ENCODE results near the gene TSPAN18.

TSPAN18 gene

GRCh38 chr11:44880953-44881352 is 154.2 kb downstream of the TSPAN18 start:
- TF ChIP-seq ZNF274 (IDR thresholded peaks at IDR 0.05; ENCODE audit: low read depth, low read length) (no peak), SUZ12 (IDR thresholded peaks at IDR 0.05; ENCODE audit: extremely low read depth, insufficient read depth, insufficient read length) (no peak), YY1 (IDR thresholded peaks at IDR 0.05; ENCODE audit: insufficient read depth, insufficient read length) (no peak)
- H3K9ac ChIP-seq (ENCODE audit: insufficient read length, low read depth), result no peak overlapping the region
- H3K4me1 ChIP-seq (ENCODE audit: insufficient read depth, insufficient read length), result peaks cover 25% of the 10 kb centered on the region
- no peak for DNase-seq (ENCODE audit: low read depth, low spot score)
- peaks cover 53% of the 10 kb centered on the region for H3K36me3 ChIP-seq (ENCODE audit: insufficient read depth, insufficient read length, low read length)
- no peaks in the 10 kb centered on the region for H3K27me3 ChIP-seq (ENCODE audit: insufficient read depth, insufficient read length)
- H3K9me3 ChIP-seq (ENCODE audit: insufficient read depth, low read length), result no peaks in the 10 kb centered on the region
- H3K4me3 ChIP-seq (ENCODE audit: insufficient read length, low read depth), result no peak overlapping the region

- TF ChIP-seq ZNF274 (IDR thresholded peaks at IDR 0.05; ENCODE audit: low read depth, low read length) (no peak), SUZ12 (IDR thresholded peaks at IDR 0.05; ENCODE audit: extremely low read depth, insufficient read depth, insufficient read length) (no peak), YY1 (IDR thresholded peaks at IDR 0.05; ENCODE audit: insufficient read depth, insufficient read length) (no peak)
- DNase-seq (ENCODE audit: low read depth, low spot score), result no peak
- H3K9ac ChIP-seq (ENCODE audit: insufficient read length, low read depth), result no peak overlapping the region
Measured at GRCh38 chr11:44883277-44883676, 156.5 kb downstream of the TSPAN18 start.

GRCh38 chr11:44884056-44884455 is 157.3 kb downstream of the TSPAN18 start:
- no peak overlapping the region for H3K9ac ChIP-seq (ENCODE audit: insufficient read length, low read depth)
- H3K9me3 ChIP-seq (ENCODE audit: insufficient read depth, low read length), result no peaks in the 10 kb centered on the region
- H3K4me3 ChIP-seq (ENCODE audit: insufficient read length, low read depth), result no peak overlapping the region
- H3K27me3 ChIP-seq (ENCODE audit: insufficient read depth, insufficient read length), result no peaks in the 10 kb centered on the region
- no peak for DNase-seq (ENCODE audit: low read depth, low spot score)
- H3K4me1 ChIP-seq (ENCODE audit: insufficient read depth, insufficient read length), result peaks cover 16% of the 10 kb centered on the region
- no peak for TF ChIP-seq YY1 (IDR thresholded peaks at IDR 0.05; ENCODE audit: insufficient read depth, insufficient read length)
- TF ChIP-seq SUZ12 (IDR thresholded peaks at IDR 0.05; ENCODE audit: extremely low read depth, insufficient read depth, insufficient read length), result no peak
- no peak for TF ChIP-seq ZNF274 (IDR thresholded peaks at IDR 0.05; ENCODE audit: low read depth, low read length)
- peaks cover 49% of the 10 kb centered on the region for H3K36me3 ChIP-seq (ENCODE audit: insufficient read depth, insufficient read length, low read length)

More at GRCh38 chr11:44883277-44883676, 156.5 kb downstream of the TSPAN18 start:
- peaks cover 49% of the 10 kb centered on the region for H3K36me3 ChIP-seq (ENCODE audit: insufficient read depth, insufficient read length, low read length)
- peaks cover 17% of the 10 kb centered on the region for H3K4me1 ChIP-seq (ENCODE audit: insufficient read depth, insufficient read length)
- no peak overlapping the region for H3K4me3 ChIP-seq (ENCODE audit: insufficient read length, low read depth)
- no peaks in the 10 kb centered on the region for H3K27me3 ChIP-seq (ENCODE audit: insufficient read depth, insufficient read length)
- no peaks in the 10 kb centered on the region for H3K9me3 ChIP-seq (ENCODE audit: insufficient read depth, low read length)

GRCh38 chr11:44885065-44885810 is 158.5 kb downstream of the TSPAN18 start:
- no peak for DNase-seq (ENCODE audit: low read depth, low spot score)
- no peaks in the 10 kb centered on the region for H3K9me3 ChIP-seq (ENCODE audit: insufficient read depth, low read length)
- TF ChIP-seq YY1 (IDR thresholded peaks at IDR 0.05; ENCODE audit: insufficient read depth, insufficient read length) (no peak), SUZ12 (IDR thresholded peaks at IDR 0.05; ENCODE audit: extremely low read depth, insufficient read depth, insufficient read length) (no peak), ZNF274 (IDR thresholded peaks at IDR 0.05; ENCODE audit: low read depth, low read length) (no peak)
- H3K36me3 ChIP-seq (ENCODE audit: insufficient read depth, insufficient read length, low read length), result peaks cover 40% of the 10 kb centered on the region
- H3K27me3 ChIP-seq (ENCODE audit: insufficient read depth, insufficient read length), result no peaks in the 10 kb centered on the region
- peaks cover 16% of the 10 kb centered on the region for H3K4me1 ChIP-seq (ENCODE audit: insufficient read depth, insufficient read length)
- no peak overlapping the region for H3K4me3 ChIP-seq (ENCODE audit: insufficient read length, low read depth)
- H3K9ac ChIP-seq (ENCODE audit: insufficient read length, low read depth), result no peak overlapping the region

GRCh38 chr11:44885919-44886789 is 159.4 kb downstream of the TSPAN18 start:
- no peak for DNase-seq (ENCODE audit: low read depth, low spot score)
- Histone ChIP-seq H3K36me3 (ENCODE audit: insufficient read depth, insufficient read length, low read length) (peaks cover 30% of the 10 kb centered on the region), H3K4me3 (ENCODE audit: insufficient read length, low read depth) (no peak overlapping the region), H3K4me1 (ENCODE audit: insufficient read depth, insufficient read length) (peaks cover 16% of the 10 kb centered on the region), H3K27me3 (ENCODE audit: insufficient read depth, insufficient read length) (no peaks in the 10 kb centered on the region), H3K9me3 (ENCODE audit: insufficient read depth, low read length) (no peaks in the 10 kb centered on the region), H3K9ac (ENCODE audit: insufficient read length, low read depth) (peak overlapping the region; percentile 3)
- no peak for TF ChIP-seq YY1 (IDR thresholded peaks at IDR 0.05; ENCODE audit: insufficient read depth, insufficient read length)
- no peak for TF ChIP-seq ZNF274 (IDR thresholded peaks at IDR 0.05; ENCODE audit: low read depth, low read length)
- TF ChIP-seq SUZ12 (IDR thresholded peaks at IDR 0.05; ENCODE audit: extremely low read depth, insufficient read depth, insufficient read length), result no peak

GRCh38 chr11:44886790-44887140 is 160.0 kb downstream of the TSPAN18 start:
- Histone ChIP-seq H3K4me3 (ENCODE audit: insufficient read length, low read depth) (no peak overlapping the region), H3K4me1 (ENCODE audit: insufficient read depth, insufficient read length) (peaks cover 22% of the 10 kb centered on the region), H3K27me3 (ENCODE audit: insufficient read depth, insufficient read length) (no peaks in the 10 kb centered on the region), H3K9ac (ENCODE audit: insufficient read length, low read depth) (no peak overlapping the region), H3K36me3 (ENCODE audit: insufficient read depth, insufficient read length, low read length) (peaks cover 24% of the 10 kb centered on the region), H3K9me3 (ENCODE audit: insufficient read depth, low read length) (no peaks in the 10 kb centered on the region)
- DNase-seq (ENCODE audit: low read depth, low spot score), result no peak
- TF ChIP-seq ZNF274 (IDR thresholded peaks at IDR 0.05; ENCODE audit: low read depth, low read length), result no peak
- no peak for TF ChIP-seq SUZ12 (IDR thresholded peaks at IDR 0.05; ENCODE audit: extremely low read depth, insufficient read depth, insufficient read length)
- no peak for TF ChIP-seq YY1 (IDR thresholded peaks at IDR 0.05; ENCODE audit: insufficient read depth, insufficient read length)

GRCh38 chr11:44887636-44888035 is 160.9 kb downstream of the TSPAN18 start:
- no peak for DNase-seq (ENCODE audit: low read depth, low spot score)
- Histone ChIP-seq H3K4me3 (ENCODE audit: insufficient read length, low read depth) (no peak overlapping the region), H3K4me1 (ENCODE audit: insufficient read depth, insufficient read length) (peaks cover 30% of the 10 kb centered on the region), H3K9ac (ENCODE audit: insufficient read length, low read depth) (no peak overlapping the region), H3K27me3 (ENCODE audit: insufficient read depth, insufficient read length) (no peaks in the 10 kb centered on the region), H3K36me3 (ENCODE audit: insufficient read depth, insufficient read length, low read length) (peaks cover 17% of the 10 kb centered on the region), H3K9me3 (ENCODE audit: insufficient read depth, low read length) (no peaks in the 10 kb centered on the region)
- TF ChIP-seq YY1 (IDR thresholded peaks at IDR 0.05; ENCODE audit: insufficient read depth, insufficient read length) (no peak), SUZ12 (IDR thresholded peaks at IDR 0.05; ENCODE audit: extremely low read depth, insufficient read depth, insufficient read length) (no peak), ZNF274 (IDR thresholded peaks at IDR 0.05; ENCODE audit: low read depth, low read length) (no peak)
